GM12872 (cell line): Measurements from ENCODE around the gene USP6.

Source experiments
- CTCF ChIP-seq: IDR thresholded peaks from 3 replicates; pipeline ENCODE4 v1.5.1; 2011; ENCODE audit warnings: low read depth, mild to moderate bottlenecking, low read length, moderate library complexity; ENCODE audit not compliant: insufficient read depth

Gene USP6

DNA sequence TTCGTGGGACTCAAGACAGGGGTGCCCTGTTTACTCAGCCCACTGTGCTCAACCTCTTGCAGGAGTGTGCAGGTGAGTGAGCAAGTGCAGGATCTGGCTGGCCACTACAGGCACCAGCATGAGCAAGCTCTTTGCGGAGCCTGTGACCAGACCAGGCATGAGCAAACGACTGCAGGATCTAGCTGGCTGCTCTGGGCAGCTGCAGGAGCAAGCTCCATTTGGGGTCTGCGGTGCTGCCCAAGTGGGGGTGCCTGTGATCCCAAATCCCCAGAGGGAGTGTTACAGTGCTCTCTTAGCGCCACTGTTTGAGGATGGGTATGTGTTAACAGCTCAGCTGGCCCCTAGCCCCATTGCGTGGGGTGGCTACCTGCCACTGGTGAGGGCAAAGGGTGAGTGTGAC lies 2.4 kb downstream of the USP6 start:
- no peak for TF ChIP-seq CTCF

DNA sequence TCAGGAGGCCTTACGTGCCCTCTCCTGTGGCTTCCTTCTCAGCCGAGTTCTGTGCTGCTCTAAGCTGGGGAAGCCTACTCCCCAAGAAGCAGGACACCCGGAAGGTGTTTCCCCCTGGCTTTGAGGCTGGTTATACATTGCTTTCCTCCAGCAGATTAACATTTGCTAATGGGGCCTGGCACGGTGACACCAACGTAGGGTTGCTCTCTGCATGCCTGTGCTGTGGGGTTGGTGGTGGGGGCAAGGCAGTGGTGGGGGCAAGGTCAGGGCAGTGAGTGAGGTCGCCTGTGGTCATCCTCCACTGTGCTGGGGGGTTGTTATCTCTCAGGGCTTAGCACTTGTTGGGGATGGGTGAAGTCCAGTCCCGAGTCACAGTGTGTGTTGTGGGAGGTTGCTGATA lies 4.2 kb downstream of the USP6 start:
- TF ChIP-seq CTCF: no peak

DNA sequence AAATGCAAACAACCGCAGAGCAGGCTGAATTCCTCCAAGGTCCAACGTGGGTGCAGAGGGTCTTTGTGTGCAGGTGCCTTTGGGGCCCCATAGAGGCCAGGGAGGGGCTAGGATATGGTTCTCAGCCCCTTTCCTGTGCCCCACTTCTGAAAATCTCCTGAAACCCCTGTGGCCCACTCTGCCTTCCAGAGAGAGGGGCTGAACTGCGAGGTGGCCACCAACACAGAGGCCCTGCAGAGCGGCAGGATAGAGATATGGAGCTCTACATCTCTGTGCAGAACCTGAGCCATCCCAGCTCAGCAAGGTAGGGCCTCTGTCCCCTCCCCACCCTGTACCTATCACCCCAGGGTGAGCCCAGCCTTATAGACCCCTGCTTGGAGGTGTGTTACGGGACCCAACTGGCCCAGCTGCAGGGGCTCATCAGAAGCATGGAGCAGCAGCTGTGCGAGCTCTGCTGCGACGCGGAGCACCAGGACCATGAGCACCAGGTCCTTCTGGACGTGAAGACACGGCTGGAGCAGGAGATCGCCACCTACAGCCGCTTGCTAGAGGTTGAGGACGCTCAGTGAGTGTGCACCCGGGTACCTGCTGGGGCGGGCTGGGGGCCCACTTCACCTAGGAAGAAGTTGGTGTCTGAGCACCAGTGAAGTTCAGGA lies 5.5 kb downstream of the USP6 start:
- no peak for TF ChIP-seq CTCF

GRCh38 chr17:5122586-5123342 lies 6.9 kb downstream of the USP6 start:
- no peak for TF ChIP-seq CTCF

- no peak for TF ChIP-seq CTCF
Observed at GRCh38 chr17:5123343-5124124, 7.7 kb downstream of the USP6 start.

DNA sequence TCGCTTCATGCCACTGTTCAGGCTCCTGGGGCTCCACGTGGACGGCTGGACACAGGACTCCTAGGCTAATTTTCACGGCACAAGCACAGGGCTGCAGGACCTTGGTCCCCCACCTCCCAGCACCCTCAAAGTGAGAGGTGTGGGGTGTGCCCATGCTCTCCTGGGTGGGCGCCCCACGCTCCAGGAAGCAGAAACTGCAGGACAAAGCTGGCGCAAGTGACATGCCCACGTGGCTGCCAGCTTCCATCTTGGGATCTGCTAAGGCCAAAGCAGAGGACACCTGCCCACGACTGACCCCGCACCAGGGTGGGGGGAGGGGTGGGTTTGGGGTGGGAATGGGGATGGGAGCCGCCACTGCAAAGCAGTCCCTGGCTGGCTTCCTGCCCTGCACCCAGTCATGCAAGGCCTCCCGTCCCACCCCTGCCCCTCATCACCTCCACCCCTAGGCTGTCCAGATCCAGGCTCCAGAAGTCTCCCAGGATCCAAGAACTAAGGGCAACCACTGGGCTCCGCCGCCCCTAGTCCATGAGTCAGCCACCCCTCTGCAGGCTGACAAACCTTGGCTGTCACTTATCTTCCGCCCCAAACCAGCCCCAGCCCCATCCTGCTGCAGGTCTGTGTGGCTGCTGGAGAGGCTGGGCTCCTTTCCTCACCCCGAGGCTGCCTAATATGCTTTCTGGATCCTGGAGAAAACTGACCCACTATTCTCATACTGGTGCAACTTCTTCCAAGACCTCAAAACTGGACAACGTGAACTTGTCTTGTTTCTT lies 11.1 kb downstream of the USP6 start:
- no peak for TF ChIP-seq CTCF

GRCh38 chr17:5127910-5128309 lies 12.1 kb downstream of the USP6 start:
- TF ChIP-seq CTCF: no peak
